SU-DHL-6 (cell line): ENCODE results near the gene KNOP1.

Source experiments
- H2AFZ ChIP-seq: fragments of 200-600 bp; sonication (generic); 2 replicates; pipeline ENCODE4 v1.6.1; 2014; ENCODE audit warnings: low read depth, mild to moderate bottlenecking, moderate library complexity, mixed read lengths, antibody characterized with exemption, low read length; ENCODE audit not compliant: severe bottlenecking
- H3F3A ChIP-seq: fragments of 200-600 bp; shearing (Covaris generic); 2 replicates; pipeline ENCODE4 v1.6.0; 2016; ENCODE audit warnings: antibody characterized with exemption, mild to moderate bottlenecking; ENCODE audit not compliant: insufficient read depth
- H3K27ac ChIP-seq: fragments of 200-600 bp; sonication (generic); 2 replicates; pipeline ENCODE4 v1.5.1; 2016; ENCODE audit warnings: low read depth, mild to moderate bottlenecking, low read length, moderate library complexity, mixed read lengths
- H3K27me3 ChIP-seq: fragments of 200-600 bp; sonication (generic), shearing (Covaris generic); 2 replicates; pipeline ENCODE4 v1.6.0; 2014; ENCODE audit warnings: mild to moderate bottlenecking, low read length
- H3K36me3 ChIP-seq: fragments of 200-600 bp; sonication (generic); 2 replicates; pipeline ENCODE4 v1.6.1; 2014; ENCODE audit warnings: mild to moderate bottlenecking, low read length, mixed read lengths
- H3K4me2 ChIP-seq: fragments of 300-600, 200-600 bp; shearing (Covaris generic), sonication (generic); 2 replicates; pipeline ENCODE4 v1.6.0; 2014; ENCODE audit warnings: low read length, low read depth, mild to moderate bottlenecking; ENCODE audit not compliant: poor library complexity, severe bottlenecking
- H3K4me3 ChIP-seq: fragments of 200-600 bp; sonication (generic); 2 replicates; pipeline ENCODE4 v1.5.1; 2014; ENCODE audit warnings: antibody characterized with exemption, low read length, mild to moderate bottlenecking, mixed read lengths; ENCODE audit not compliant: insufficient read depth, poor library complexity, severe bottlenecking
- H3K79me2 ChIP-seq: fragments of 200-600 bp; sonication (generic); 2 replicates; pipeline ENCODE4 v1.6.1; 2014; ENCODE audit warnings: mild to moderate bottlenecking, low read length, moderate library complexity; ENCODE audit not compliant: insufficient read depth
- H3K9ac ChIP-seq: fragments of 200-600 bp; sonication (generic); 2 replicates; pipeline ENCODE4 v1.7.0; 2014; ENCODE audit warnings: mild to moderate bottlenecking, low read length
- H3K9me2 ChIP-seq: fragments of 200-600 bp; sonication (generic); replicated peaks from 2 replicates; pipeline ENCODE4 v1.6.1; 2014; ENCODE audit warnings: low read length; ENCODE audit not compliant: insufficient read depth
- H3K9me3 ChIP-seq: fragments of 200-600 bp; sonication (generic); 2 replicates; pipeline ENCODE4 v1.6.1; 2014; ENCODE audit warnings: low read length, mixed read lengths; ENCODE audit not compliant: insufficient read depth
- H4K20me1 ChIP-seq: fragments of 200-600 bp; sonication (generic); 2 replicates; pipeline ENCODE4 v1.6.1; 2014; ENCODE audit warnings: low read depth, mild to moderate bottlenecking, antibody characterized with exemption, low read length, moderate library complexity, mixed read lengths
- EZH2phosphoT487 ChIP-seq: fragments of 200-600 bp; sonication (generic), shearing (Covaris generic); conservative IDR thresholded peaks from 2 replicates; pipeline ENCODE4 v1.6.1; 2018; ENCODE audit warnings: mild to moderate bottlenecking, antibody characterized with exemption, low read length, moderate library complexity, mixed read lengths
- TF ChIP-seq, protein P1 (sequence below): fragments of 200-600 bp; sonication (generic); IDR thresholded peaks from one replicate; pipeline ENCODE4 v1.5.1; 2017; ENCODE audit warnings: antibody characterized with exemption, mild to moderate bottlenecking, low read length, moderate library complexity; ENCODE audit not compliant: insufficient read depth, poor library complexity, severe bottlenecking

KNOP1 gene

GRCh38 chr16:19678804-19679203 lies 39.2 kb downstream of the KNOP1 start:
- no peaks in the 10 kb centered on the region for H3K27me3 ChIP-seq
- H3K4me2 ChIP-seq: no peak overlapping the region
- no peak overlapping the region for H3K9ac ChIP-seq
- H3K36me3 ChIP-seq: no peaks in the 10 kb centered on the region
- no peaks in the 10 kb centered on the region for H3F3A ChIP-seq
- no peaks in the 10 kb centered on the region for H3K79me2 ChIP-seq
- no peak overlapping the region for H3K4me3 ChIP-seq
- TF ChIP-seq, protein P1, sequence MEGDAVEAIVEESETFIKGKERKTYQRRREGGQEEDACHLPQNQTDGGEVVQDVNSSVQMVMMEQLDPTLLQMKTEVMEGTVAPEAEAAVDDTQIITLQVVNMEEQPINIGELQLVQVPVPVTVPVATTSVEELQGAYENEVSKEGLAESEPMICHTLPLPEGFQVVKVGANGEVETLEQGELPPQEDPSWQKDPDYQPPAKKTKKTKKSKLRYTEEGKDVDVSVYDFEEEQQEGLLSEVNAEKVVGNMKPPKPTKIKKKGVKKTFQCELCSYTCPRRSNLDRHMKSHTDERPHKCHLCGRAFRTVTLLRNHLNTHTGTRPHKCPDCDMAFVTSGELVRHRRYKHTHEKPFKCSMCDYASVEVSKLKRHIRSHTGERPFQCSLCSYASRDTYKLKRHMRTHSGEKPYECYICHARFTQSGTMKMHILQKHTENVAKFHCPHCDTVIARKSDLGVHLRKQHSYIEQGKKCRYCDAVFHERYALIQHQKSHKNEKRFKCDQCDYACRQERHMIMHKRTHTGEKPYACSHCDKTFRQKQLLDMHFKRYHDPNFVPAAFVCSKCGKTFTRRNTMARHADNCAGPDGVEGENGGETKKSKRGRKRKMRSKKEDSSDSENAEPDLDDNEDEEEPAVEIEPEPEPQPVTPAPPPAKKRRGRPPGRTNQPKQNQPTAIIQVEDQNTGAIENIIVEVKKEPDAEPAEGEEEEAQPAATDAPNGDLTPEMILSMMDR: no peak
- TF ChIP-seq EZH2phosphoT487: no peak
- H3K9me2 ChIP-seq: no peaks in the 10 kb centered on the region
- no peaks in the 10 kb centered on the region for H3K9me3 ChIP-seq
- no peak overlapping the region for H2AFZ ChIP-seq
- no peaks in the 10 kb centered on the region for H4K20me1 ChIP-seq
- no peak overlapping the region for H3K27ac ChIP-seq

GRCh38 chr16:19677402-19677801 lies 40.6 kb downstream of the KNOP1 start:
- Histone ChIP-seq H3K4me2 (no peak overlapping the region), H2AFZ (no peak overlapping the region), H3K79me2 (no peaks in the 10 kb centered on the region), H3K27ac (no peak overlapping the region), H3K9me3 (no peaks in the 10 kb centered on the region), H3K27me3 (no peaks in the 10 kb centered on the region), H3K36me3 (no peaks in the 10 kb centered on the region), H3F3A (no peaks in the 10 kb centered on the region), H3K9ac (no peak overlapping the region), H3K4me3 (no peak overlapping the region), H3K9me2 (no peaks in the 10 kb centered on the region), H4K20me1 (no peaks in the 10 kb centered on the region)
- TF ChIP-seq EZH2phosphoT487: no peak
- TF ChIP-seq, protein P1: no peak

- no peak overlapping the region for H3K27ac ChIP-seq
- TF ChIP-seq, protein P1: no peak
- TF ChIP-seq EZH2phosphoT487: no peak
- no peaks in the 10 kb centered on the region for H3K9me3 ChIP-seq
- H3F3A ChIP-seq: no peaks in the 10 kb centered on the region
- no peak overlapping the region for H3K4me2 ChIP-seq
- H2AFZ ChIP-seq: no peak overlapping the region
- no peak overlapping the region for H3K4me3 ChIP-seq
- no peaks in the 10 kb centered on the region for H3K27me3 ChIP-seq
- H3K9ac ChIP-seq: no peak overlapping the region
- no peaks in the 10 kb centered on the region for H3K9me2 ChIP-seq
- H4K20me1 ChIP-seq: no peaks in the 10 kb centered on the region
- no peaks in the 10 kb centered on the region for H3K79me2 ChIP-seq
- no peaks in the 10 kb centered on the region for H3K36me3 ChIP-seq
Observed at GRCh38 chr16:19674485-19674884, 43.5 kb downstream of the KNOP1 start.
